H9 (cell line): ENCODE measurements around the gene ASH1L. TPM values are rescaled to one million over a fixed set of nuclear protein-coding genes. Genes with fewer than 3 reads are reported as not detected.

ENCODE experiments used
- DNase-seq: peaks from one replicate; pipeline ENCODE4 v3.0.0-alpha.2; 2017
- H2AFZ ChIP-seq: one replicate; pipeline ENCODE4 v1.6.1; 2013; ENCODE audit warnings: mild to moderate bottlenecking, low read length, control low read depth, moderate library complexity
- H2AK5ac ChIP-seq: 2 replicates; pipeline ENCODE4 v1.6.1; 2013; ENCODE audit warnings: low read length, control low read depth, mixed read lengths; ENCODE audit not compliant: insufficient read length
- H2BK120ac ChIP-seq: one replicate; pipeline ENCODE4 v1.6.1; 2013; ENCODE audit warnings: low read depth, mild to moderate bottlenecking, low read length, control low read depth, inconsistent platforms; ENCODE audit not compliant: poor library complexity, severe bottlenecking
- H2BK12ac ChIP-seq: 2 replicates; pipeline ENCODE4 v1.6.1; 2013; ENCODE audit warnings: low read length, control low read depth, mixed read lengths, low read depth; ENCODE audit not compliant: insufficient read length
- H2BK15ac ChIP-seq: 2 replicates; pipeline ENCODE4 v1.6.1; 2013; ENCODE audit warnings: low read depth, low read length, control low read depth
- H2BK20ac ChIP-seq: one replicate; pipeline ENCODE4 v1.6.1; 2013; ENCODE audit warnings: low read depth, mild to moderate bottlenecking, low read length, control low read depth, inconsistent platforms; ENCODE audit not compliant: poor library complexity, severe bottlenecking
- H2BK5ac ChIP-seq: 2 replicates; pipeline ENCODE4 v1.6.1; 2013; ENCODE audit warnings: low read length, control low read depth, mixed read lengths; ENCODE audit not compliant: insufficient read length
- H3K14ac ChIP-seq: 2 replicates; pipeline ENCODE4 v1.6.1; 2013; ENCODE audit warnings: low read length, control low read depth; ENCODE audit not compliant: insufficient read depth
- H3K18ac ChIP-seq: 2 replicates; pipeline ENCODE4 v1.6.1; 2013; ENCODE audit warnings: low read depth, mild to moderate bottlenecking, mixed read lengths, low read length, control low read depth; ENCODE audit not compliant: insufficient read length
- H3K23ac ChIP-seq: 2 replicates; pipeline ENCODE4 v1.6.1; 2013; ENCODE audit warnings: low read length, control low read depth, mixed read lengths, low read depth; ENCODE audit not compliant: insufficient read length
- H3K23me2 ChIP-seq: 2 replicates; pipeline ENCODE4 v1.6.1; 2013; ENCODE audit warnings: low read depth, mild to moderate bottlenecking, mixed read lengths, low read length, control low read depth; ENCODE audit not compliant: insufficient read length, poor library complexity, severe bottlenecking
- H3K27ac ChIP-seq: 2 replicates; pipeline ENCODE4 v1.5.1; 2013; ENCODE audit warnings: low read length, control low read depth, mixed read lengths, low read depth; ENCODE audit not compliant: insufficient read length
- H3K27me3 ChIP-seq: 2 replicates; pipeline ENCODE4 v1.6.1; 2013; ENCODE audit warnings: low read length, control low read depth, inconsistent platforms; ENCODE audit not compliant: insufficient read depth
- H3K4ac ChIP-seq: 2 replicates; pipeline ENCODE4 v1.6.1; 2013; ENCODE audit warnings: low read depth, mild to moderate bottlenecking, control low read depth, inconsistent platforms, low read length, moderate library complexity
- H3K4me1 ChIP-seq: 2 replicates; pipeline ENCODE4 v1.6.1; 2013; ENCODE audit warnings: low read length, control low read depth, inconsistent platforms; ENCODE audit not compliant: insufficient read depth
- H3K4me2 ChIP-seq: 2 replicates; pipeline ENCODE4 v1.6.1; 2013; ENCODE audit warnings: low read length, control low read depth, mixed read lengths; ENCODE audit not compliant: insufficient read length, insufficient read depth
- H3K56ac ChIP-seq: 2 replicates; pipeline ENCODE4 v1.6.1; 2013; ENCODE audit warnings: low read depth, mild to moderate bottlenecking, mixed read lengths, low read length, control low read depth; ENCODE audit not compliant: insufficient read length
- H3K79me1 ChIP-seq: 2 replicates; pipeline ENCODE4 v1.6.1; 2013; ENCODE audit warnings: low read depth, mild to moderate bottlenecking, moderate library complexity, low read length, control low read depth, inconsistent platforms; ENCODE audit not compliant: insufficient read depth, poor library complexity, severe bottlenecking
- H3K79me2 ChIP-seq: 2 replicates; pipeline ENCODE4 v1.6.1; 2013; ENCODE audit warnings: low read length, control low read depth, inconsistent platforms; ENCODE audit not compliant: insufficient read depth
- H3K9ac ChIP-seq: 2 replicates; pipeline ENCODE4 v1.6.1; 2013; ENCODE audit warnings: low read length, control low read depth, mixed read lengths; ENCODE audit not compliant: insufficient read length; ENCODE audit errors: extremely low read depth
- H3K9me3 ChIP-seq: one replicate; pipeline ENCODE4 v1.6.1; 2013; ENCODE audit warnings: low read depth, low read length, inconsistent platforms; ENCODE audit not compliant: control insufficient read depth
- H3T11ph ChIP-seq: one replicate; pipeline ENCODE4 v1.6.1; 2013; ENCODE audit warnings: mild to moderate bottlenecking, low read length, control low read depth, inconsistent platforms
- H4K20me1 ChIP-seq: one replicate; pipeline ENCODE4 v1.6.1; 2013; ENCODE audit not compliant: control insufficient read depth, insufficient read length, insufficient read depth
- H4K5ac ChIP-seq: 2 replicates; pipeline ENCODE4 v1.6.1; 2013; ENCODE audit warnings: low read depth, mild to moderate bottlenecking, mixed read lengths, low read length, control low read depth; ENCODE audit not compliant: insufficient read length
- H4K8ac ChIP-seq: replicated peaks from 2 replicates; pipeline ENCODE4 v1.6.1; 2013; ENCODE audit warnings: low read length, control low read depth, mixed read lengths, low read depth; ENCODE audit not compliant: insufficient read length
- H4K91ac ChIP-seq: 2 replicates; pipeline ENCODE4 v1.6.1; 2013; ENCODE audit warnings: low read depth, mild to moderate bottlenecking, moderate library complexity, mixed read lengths, low read length, control low read depth; ENCODE audit not compliant: insufficient read length
- H3K27ac Mint-ChIP-seq, 3 experiments: 2 replicates in 2 of 3; 3 replicates in 1 of 3; pipeline ENCODE4 v1.8.0; 2020 to 2021; ENCODE audit warnings: mixed read lengths in 3 of 3, mild to moderate bottlenecking in 1 of 3, moderate library complexity in 1 of 3
- H3K27me3 Mint-ChIP-seq: 2 replicates; pipeline ENCODE4 v1.8.0; 2021; ENCODE audit warnings: low read depth, mild to moderate bottlenecking, moderate library complexity, mixed read lengths
- H3K36me3 Mint-ChIP-seq, 3 experiments: 2 replicates in 2 of 3; 3 replicates in 1 of 3; pipeline ENCODE4 v1.8.0; 2020 to 2021; ENCODE audit warnings: low read depth in 3 of 3, mixed read lengths in 3 of 3; ENCODE audit not compliant: insufficient read depth in 1 of 3
- H3K4me1 Mint-ChIP-seq, 2 experiments: 2 replicates each; pipeline ENCODE4 v1.8.0; 2020; ENCODE audit warnings: mixed read lengths in 2 of 2
- H3K4me3 Mint-ChIP-seq, 2 experiments: 2 replicates in 1 of 2; 3 replicates in 1 of 2; pipeline ENCODE4 v1.8.0; 2020 to 2021; ENCODE audit warnings: mild to moderate bottlenecking in 2 of 2, mixed read lengths in 2 of 2, moderate library complexity in 1 of 2
- H3K9me3 Mint-ChIP-seq, 2 experiments: 2 replicates in 1 of 2; 3 replicates in 1 of 2; pipeline ENCODE4 v1.8.0; 2020; ENCODE audit warnings: mild to moderate bottlenecking in 2 of 2, mixed read lengths in 2 of 2, moderate library complexity in 1 of 2
- CTCF ChIP-seq: fragments of 200-600 bp; sonication (generic); conservative IDR thresholded peaks from 3 replicates; pipeline ENCODE4 v1.8.0; 2021; ENCODE audit warnings: antibody characterized with exemption, mild to moderate bottlenecking
- WGBS: extraction: QIAGEN DNeasy Blood & Tissue Kit; methylation state at CpG from one replicate; pipeline ENCODE4 v1.1.7; 2013; ENCODE audit warnings: missing lambda C conversion rate, low lambda C conversion rate, mixed read lengths; ENCODE audit not compliant: insufficient read length; ENCODE audit errors: extremely low coverage; 5-methylcytosine and 5-hydroxymethylcytosine counted together
- total RNA-seq: library from RNA; stranded (reverse); gene quantifications from 2 replicates; pipeline ENCODE4 v1.2.1, GENCODE V29; 2021

Gene ASH1L
- total RNA-seq, 1 experiment from 2014 or later: 32.8 TPM

- Histone ChIP-seq H3K27me3 (no peaks in the 10 kb centered on the region), H3K23me2 (peaks cover 31% of the 10 kb centered on the region), H4K20me1 (no peaks in the 10 kb centered on the region), H3K27ac (no peak within 1 kb of the TSS), H4K8ac (no peak within 1 kb of the TSS), H3K23ac (no peak within 1 kb of the TSS), H3K4me1 (peaks cover 2% of the 10 kb centered on the region; the same call in 1 of the 2 replicates), H3K4ac (no peak within 1 kb of the TSS), H3K79me1 (no peaks in the 10 kb centered on the region), H3K14ac (no peak within 1 kb of the TSS), H3K18ac (no peak within 1 kb of the TSS), H3K79me2 (no peaks in the 10 kb centered on the region), H2BK5ac (no peak within 1 kb of the TSS), H4K91ac (no peak within 1 kb of the TSS), H3K9me3 (no peaks in the 10 kb centered on the region), H3K9ac (no peak within 1 kb of the TSS), H2AFZ (no peak within 1 kb of the TSS), H3T11ph (no peak within 1 kb of the TSS), H3K56ac (no peak within 1 kb of the TSS), H3K4me2 (peak within 1 kb of the TSS; percentile 68), H2BK120ac (no peak within 1 kb of the TSS), H4K5ac (no peak within 1 kb of the TSS), H2BK12ac (no peak within 1 kb of the TSS), H2BK15ac (no peak within 1 kb of the TSS), H2BK20ac (no peak within 1 kb of the TSS), H2AK5ac (no peak within 1 kb of the TSS)
- H3K4me1 Mint-ChIP-seq: peaks cover 36 to 39% of the 10 kb centered on the region in 2 experiments
- no peaks in the 10 kb centered on the region; the same call in 1 of the 2 replicates for H3K27me3 Mint-ChIP-seq
- WGBS: no CpG with 5 or more reads among the region's 51 CpGs
- H3K9me3 Mint-ChIP-seq: no peaks in the 10 kb centered on the region
- peak within 1 kb of the TSS in 2 of 3 experiments; percentile 59 to 77; a peak in 5 of 7 replicates for H3K27ac Mint-ChIP-seq
- no peak for TF ChIP-seq CTCF
- peaks cover 14 to 25% (median 23%) of the 10 kb centered on the region in 3 experiments; a peak in 6 of 7 replicates for H3K36me3 Mint-ChIP-seq
- H3K4me3 Mint-ChIP-seq: peak within 1 kb of the TSS; percentile 86 to 93
- DNase-seq: peak; percentile 91
Measured at GRCh38 chr1:155320661-155321617, 241.7 kb downstream of the ASH1L start, which contains the start of gene RUSC1. TSS of gene RUSC1 (plus strand) at chr1:155320894. CDS start at chr1:155321774, 880 bp downstream.
